ENCODE data around the gene FRMD6.

Gene FRMD6

GRCh38 chr14:51651388-51652167 is at the start of gene FRMD6:
TSS of gene FRMD6 (plus strand) at chr14:51651910. CDS start at chr14:51689837, 37,927 bp downstream.
- peak within 1 kb of the TSS; percentile 81 for H3K4me3 Mint-ChIP-seq
- no peaks in the 10 kb centered on the region for H3K36me3 Mint-ChIP-seq
- peak within 1 kb of the TSS; percentile 55 for H3K27ac Mint-ChIP-seq
- no peaks in the 10 kb centered on the region for H3K9me3 Mint-ChIP-seq
- peak; percentile 89 for ATAC-seq
- peaks cover 14% of the 10 kb centered on the region for H3K4me1 Mint-ChIP-seq
- H3K27me3 Mint-ChIP-seq: peaks cover 42% of the 10 kb centered on the region

GRCh38 chr14:51602310-51602709 is 49.4 kb upstream of the FRMD6 start:
- ATAC-seq: no peak
- Mint-ChIP-seq H3K4me3 (no peak overlapping the region), H3K4me1 (no peaks in the 10 kb centered on the region), H3K9me3 (no peaks in the 10 kb centered on the region), H3K27me3 (peaks cover 46% of the 10 kb centered on the region), H3K36me3 (no peaks in the 10 kb centered on the region), H3K27ac (no peak overlapping the region)

GRCh38 chr14:51603495-51603894 is 48.2 kb upstream of the FRMD6 start:
- no peak for ATAC-seq
- Mint-ChIP-seq H3K27ac (no peak overlapping the region), H3K36me3 (no peaks in the 10 kb centered on the region), H3K4me1 (no peaks in the 10 kb centered on the region), H3K9me3 (no peaks in the 10 kb centered on the region), H3K4me3 (no peak overlapping the region), H3K27me3 (peaks cover 48% of the 10 kb centered on the region)

- peaks cover 48% of the 10 kb centered on the region for H3K27me3 Mint-ChIP-seq
- no peak overlapping the region for H3K27ac Mint-ChIP-seq
- H3K9me3 Mint-ChIP-seq: no peaks in the 10 kb centered on the region
- no peaks in the 10 kb centered on the region for H3K4me1 Mint-ChIP-seq
- no peak for ATAC-seq
- no peaks in the 10 kb centered on the region for H3K36me3 Mint-ChIP-seq
- H3K4me3 Mint-ChIP-seq: no peak overlapping the region
Measured at GRCh38 chr14:51604073-51604472, 47.6 kb upstream of the FRMD6 start.

- H3K27me3 Mint-ChIP-seq: peaks cover 41% of the 10 kb centered on the region
- no peak overlapping the region for H3K4me3 Mint-ChIP-seq
- no peak for ATAC-seq
- no peak overlapping the region for H3K27ac Mint-ChIP-seq
- no peaks in the 10 kb centered on the region for H3K36me3 Mint-ChIP-seq
- H3K4me1 Mint-ChIP-seq: no peaks in the 10 kb centered on the region
- no peaks in the 10 kb centered on the region for H3K9me3 Mint-ChIP-seq
Measured at GRCh38 chr14:51605575-51605974, 46.1 kb upstream of the FRMD6 start.

- Mint-ChIP-seq H3K27ac (no peak overlapping the region), H3K36me3 (no peaks in the 10 kb centered on the region), H3K4me3 (no peak overlapping the region), H3K4me1 (no peaks in the 10 kb centered on the region), H3K27me3 (peaks cover 41% of the 10 kb centered on the region), H3K9me3 (no peaks in the 10 kb centered on the region)
- no peak for ATAC-seq
Measured at GRCh38 chr14:51607711-51608110, 44.0 kb upstream of the FRMD6 start.

- H3K36me3 Mint-ChIP-seq: no peaks in the 10 kb centered on the region
- H3K9me3 Mint-ChIP-seq: no peaks in the 10 kb centered on the region
- H3K4me1 Mint-ChIP-seq: no peaks in the 10 kb centered on the region
- no peak for ATAC-seq
- H3K27me3 Mint-ChIP-seq: peaks cover 36% of the 10 kb centered on the region
- no peak overlapping the region for H3K4me3 Mint-ChIP-seq
- no peak overlapping the region for H3K27ac Mint-ChIP-seq
Measured at GRCh38 chr14:51609251-51609954, 42.3 kb upstream of the FRMD6 start.

GRCh38 chr14:51609955-51610283 is 41.8 kb upstream of the FRMD6 start:
- Mint-ChIP-seq H3K27ac (no peak overlapping the region), H3K4me3 (no peak overlapping the region), H3K36me3 (no peaks in the 10 kb centered on the region), H3K9me3 (no peaks in the 10 kb centered on the region), H3K27me3 (peaks cover 31% of the 10 kb centered on the region), H3K4me1 (no peaks in the 10 kb centered on the region)
- ATAC-seq: no peak

- no peaks in the 10 kb centered on the region for H3K4me1 Mint-ChIP-seq
- H3K9me3 Mint-ChIP-seq: no peaks in the 10 kb centered on the region
- H3K4me3 Mint-ChIP-seq: no peak overlapping the region
- H3K36me3 Mint-ChIP-seq: no peaks in the 10 kb centered on the region
- ATAC-seq: no peak
- H3K27ac Mint-ChIP-seq: no peak overlapping the region
- peaks cover 29% of the 10 kb centered on the region for H3K27me3 Mint-ChIP-seq
Measured at GRCh38 chr14:51610771-51611170, 40.9 kb upstream of the FRMD6 start.

- H3K27ac Mint-ChIP-seq: no peak overlapping the region
- ATAC-seq: no peak
- H3K4me1 Mint-ChIP-seq: no peaks in the 10 kb centered on the region
- peaks cover 18% of the 10 kb centered on the region for H3K27me3 Mint-ChIP-seq
- no peaks in the 10 kb centered on the region for H3K9me3 Mint-ChIP-seq
- H3K4me3 Mint-ChIP-seq: no peak overlapping the region
- H3K36me3 Mint-ChIP-seq: no peaks in the 10 kb centered on the region
Measured at GRCh38 chr14:51612449-51612848, 39.3 kb upstream of the FRMD6 start.

GRCh38 chr14:51613416-51613815 is 38.3 kb upstream of the FRMD6 start:
- no peak overlapping the region for H3K27ac Mint-ChIP-seq
- H3K9me3 Mint-ChIP-seq: no peaks in the 10 kb centered on the region
- H3K27me3 Mint-ChIP-seq: peaks cover 14% of the 10 kb centered on the region
- no peak for ATAC-seq
- H3K4me3 Mint-ChIP-seq: no peak overlapping the region
- H3K36me3 Mint-ChIP-seq: no peaks in the 10 kb centered on the region
- no peaks in the 10 kb centered on the region for H3K4me1 Mint-ChIP-seq

GRCh38 chr14:51614707-51615106 is 37.0 kb upstream of the FRMD6 start:
- no peak overlapping the region for H3K27ac Mint-ChIP-seq
- no peaks in the 10 kb centered on the region for H3K9me3 Mint-ChIP-seq
- H3K36me3 Mint-ChIP-seq: no peaks in the 10 kb centered on the region
- no peak overlapping the region for H3K4me3 Mint-ChIP-seq
- peaks cover 2% of the 10 kb centered on the region for H3K27me3 Mint-ChIP-seq
- no peaks in the 10 kb centered on the region for H3K4me1 Mint-ChIP-seq
- ATAC-seq: no peak

- H3K36me3 Mint-ChIP-seq: no peaks in the 10 kb centered on the region
- H3K9me3 Mint-ChIP-seq: no peaks in the 10 kb centered on the region
- no peak overlapping the region for H3K27ac Mint-ChIP-seq
- ATAC-seq: no peak
- no peaks in the 10 kb centered on the region for H3K4me1 Mint-ChIP-seq
- no peak overlapping the region for H3K4me3 Mint-ChIP-seq
- H3K27me3 Mint-ChIP-seq: no peaks in the 10 kb centered on the region
Measured at GRCh38 chr14:51616256-51616655, 35.5 kb upstream of the FRMD6 start.

GRCh38 chr14:51616724-51617409 is 34.8 kb upstream of the FRMD6 start:
- Mint-ChIP-seq H3K36me3 (no peaks in the 10 kb centered on the region), H3K27ac (no peak overlapping the region), H3K4me1 (no peaks in the 10 kb centered on the region), H3K4me3 (no peak overlapping the region), H3K27me3 (no peaks in the 10 kb centered on the region), H3K9me3 (no peaks in the 10 kb centered on the region)
- no peak for ATAC-seq

- Mint-ChIP-seq H3K9me3 (peaks cover 4% of the 10 kb centered on the region), H3K27me3 (peaks cover 10% of the 10 kb centered on the region), H3K36me3 (no peaks in the 10 kb centered on the region), H3K27ac (no peak overlapping the region), H3K4me3 (no peak overlapping the region), H3K4me1 (no peaks in the 10 kb centered on the region)
- ATAC-seq: no peak
Measured at GRCh38 chr14:51619561-51619960, 32.1 kb upstream of the FRMD6 start.

GRCh38 chr14:51620056-51620455 is 31.7 kb upstream of the FRMD6 start:
- ATAC-seq: no peak
- Mint-ChIP-seq H3K27me3 (peaks cover 10% of the 10 kb centered on the region), H3K27ac (no peak overlapping the region), H3K9me3 (peaks cover 4% of the 10 kb centered on the region), H3K4me3 (no peak overlapping the region), H3K4me1 (no peaks in the 10 kb centered on the region), H3K36me3 (no peaks in the 10 kb centered on the region)

Measured in stimulated activated memory B cell treated with anti-CD40 and anti-IgM and Interleukin-4, amounts not matched to agents 10 μg/mL and 1 μg/mL and 100 μg/mL, for 72 hours (primary cell).